ENCODE results near the gene PATE2. TPM values are rescaled to one million over a fixed set of nuclear protein-coding genes. Genes with fewer than 3 reads are reported as not detected.

The PATE2 gene
- total RNA-seq = 0.38 TPM in 1 of 2 replicates, not detected in the other

DNA sequence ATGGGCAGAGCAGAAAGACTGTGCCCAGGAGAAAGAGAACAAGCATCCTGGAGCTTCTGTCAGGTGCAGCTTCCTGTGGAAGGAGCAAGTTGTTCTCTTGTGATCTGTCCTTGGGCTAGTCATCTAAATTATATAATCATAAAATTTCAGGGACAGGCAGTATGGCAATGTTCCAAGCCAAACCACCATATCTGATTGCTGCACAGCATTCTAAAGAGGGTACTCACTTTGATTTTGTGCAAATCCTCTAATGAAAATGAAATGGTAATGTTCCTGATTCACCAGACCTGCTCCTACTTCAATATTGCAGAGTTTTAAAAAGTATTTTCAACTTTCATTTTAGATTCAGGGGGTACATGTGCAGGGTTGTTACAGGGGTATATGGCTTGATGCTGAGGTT, at the start of gene PATE2:
TSS of gene PATE2 (minus strand) at position 101 of the 400 bp plus-strand sequence. CDS start at position 46, 55 bp downstream.

GRCh38 chr11:125787827-125788226, 9.2 kb upstream of the PATE2 start, which contains the start of gene PATE3:
TSS of gene PATE3 (plus strand) at chr11:125788127. CDS start at chr11:125788152, 25 bp downstream.

GRCh38 chr11:125745979-125746378, 32.6 kb downstream of the PATE2 start, which contains the start of gene PATE1:
TSS of gene PATE1 (plus strand) at chr11:125746279. CDS start at chr11:125746305, 26 bp downstream.

Other genes with a start within 250 kb of the PATE2 start
- 143 and 176 TPM in 2 replicates for gene EI24, start 209.4 kb downstream of the PATE2 start, total RNA-seq
- 307 and 353 TPM in 2 replicates for gene STT3A, start 186.0 kb downstream of the PATE2 start, total RNA-seq
- 22.3 and 42.9 TPM in 2 replicates for gene CHEK1, start 153.7 kb downstream of the PATE2 start, total RNA-seq
- not detected in 2 replicates for gene ACRV1, start 98.0 kb downstream of the PATE2 start, total RNA-seq
- gene PATE1, start 32.5 kb downstream of the PATE2 start, total RNA-seq = not detected in 2 replicates
- gene PATE3, start 9.3 kb upstream of the PATE2 start, total RNA-seq = not detected in 2 replicates
- gene PATE4, start 54.5 kb upstream of the PATE2 start, total RNA-seq = not detected in 2 replicates
- gene HYLS1, start 108.8 kb upstream of the PATE2 start, total RNA-seq = 2.8 and 11.1 TPM in 2 replicates
- 13.2 and 13.4 TPM in 2 replicates for gene PUS3, start 124.4 kb upstream of the PATE2 start, total RNA-seq
- gene DDX25, start 125.7 kb upstream of the PATE2 start, total RNA-seq = not detected in 2 replicates
- gene VSIG10L2, start 167.2 kb upstream of the PATE2 start, total RNA-seq = not detected in 2 replicates